Measurements from ENCODE around the gene RAPGEF3. TPM values are rescaled to one million over a fixed set of nuclear protein-coding genes. Genes with fewer than 3 reads are reported as not detected.

RAPGEF3 gene
- total RNA-seq, 2 donors from 2014 or later, result 11.4 to 19.6 TPM

DNA sequence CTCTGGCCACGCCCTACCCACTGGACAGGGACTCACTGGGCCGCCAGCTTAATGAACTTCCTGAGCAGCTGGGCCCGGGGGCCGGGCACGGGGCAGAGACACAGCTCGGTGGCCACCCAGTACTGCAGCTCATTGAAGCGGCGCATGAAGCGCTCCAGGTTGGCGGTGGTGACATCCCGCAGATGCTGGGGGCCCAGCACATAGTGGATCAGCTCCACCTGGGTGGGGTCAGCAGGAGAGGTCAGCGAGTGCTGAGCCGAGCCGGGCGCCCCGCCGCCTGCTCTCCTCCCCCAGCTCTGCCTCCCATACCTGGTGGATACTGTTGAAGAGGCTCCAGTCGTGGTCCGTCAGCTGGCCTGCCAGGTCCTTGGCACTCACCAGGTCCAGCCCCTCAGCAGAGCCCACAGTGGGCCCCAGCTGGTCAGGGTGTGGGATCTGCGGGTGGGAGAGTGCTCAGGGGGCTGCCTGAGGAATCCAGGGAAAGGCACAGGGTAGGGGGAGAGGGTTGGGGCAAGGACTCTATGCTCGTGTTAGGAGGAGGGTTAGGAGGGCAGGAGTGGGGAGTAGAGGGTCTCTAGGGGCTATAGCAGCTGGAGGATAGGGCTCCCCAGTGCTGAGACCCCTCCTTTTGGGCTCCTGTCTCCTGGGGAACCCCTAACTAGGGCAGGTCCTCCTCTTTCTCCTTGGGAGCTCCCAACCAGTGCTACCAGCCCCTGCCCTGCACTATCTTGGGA, 17.9 kb downstream of the RAPGEF3 start:
- H3K4me3 ChIP-seq (ENCODE audit: low read length), result no peak overlapping the region
- H3K27ac ChIP-seq (ENCODE audit: low read depth, low read length), result no peak overlapping the region
- no peak for DNase-seq
- H3K27ac Mint-ChIP-seq, result no peak overlapping the region
- no peaks in the 10 kb centered on the region for H3K9me3 ChIP-seq (ENCODE audit: control insufficient read depth, low read length)
- no peaks in the 10 kb centered on the region for H3K9me3 Mint-ChIP-seq
- no peaks in the 10 kb centered on the region for H3K36me3 ChIP-seq (ENCODE audit: control insufficient read depth, insufficient read depth, low read length)
- H3K4me1 Mint-ChIP-seq, result peaks cover 15% of the 10 kb centered on the region
- TF ChIP-seq, protein P1, sequence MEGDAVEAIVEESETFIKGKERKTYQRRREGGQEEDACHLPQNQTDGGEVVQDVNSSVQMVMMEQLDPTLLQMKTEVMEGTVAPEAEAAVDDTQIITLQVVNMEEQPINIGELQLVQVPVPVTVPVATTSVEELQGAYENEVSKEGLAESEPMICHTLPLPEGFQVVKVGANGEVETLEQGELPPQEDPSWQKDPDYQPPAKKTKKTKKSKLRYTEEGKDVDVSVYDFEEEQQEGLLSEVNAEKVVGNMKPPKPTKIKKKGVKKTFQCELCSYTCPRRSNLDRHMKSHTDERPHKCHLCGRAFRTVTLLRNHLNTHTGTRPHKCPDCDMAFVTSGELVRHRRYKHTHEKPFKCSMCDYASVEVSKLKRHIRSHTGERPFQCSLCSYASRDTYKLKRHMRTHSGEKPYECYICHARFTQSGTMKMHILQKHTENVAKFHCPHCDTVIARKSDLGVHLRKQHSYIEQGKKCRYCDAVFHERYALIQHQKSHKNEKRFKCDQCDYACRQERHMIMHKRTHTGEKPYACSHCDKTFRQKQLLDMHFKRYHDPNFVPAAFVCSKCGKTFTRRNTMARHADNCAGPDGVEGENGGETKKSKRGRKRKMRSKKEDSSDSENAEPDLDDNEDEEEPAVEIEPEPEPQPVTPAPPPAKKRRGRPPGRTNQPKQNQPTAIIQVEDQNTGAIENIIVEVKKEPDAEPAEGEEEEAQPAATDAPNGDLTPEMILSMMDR (conservative IDR thresholded peaks at IDR 0.05), result no peak
- H3K4me1 ChIP-seq (ENCODE audit: control insufficient read depth, insufficient read depth, low read length), result no peaks in the 10 kb centered on the region
- no peak overlapping the region for H3K9ac ChIP-seq (ENCODE audit: extremely low read depth, low read length, poor library complexity, severe bottlenecking)
- 88 to 90% methylated on average over 16 to 21 of the region's 21 CpGs for WGBS, 2 experiments (ENCODE audit: insufficient coverage in 1 of 2, insufficient read length in 1 of 2)
- no peaks in the 10 kb centered on the region for H3K27me3 ChIP-seq (ENCODE audit: control insufficient read depth, insufficient read depth, low read length, poor library complexity, severe bottlenecking)
- no peaks in the 10 kb centered on the region for H3K36me3 Mint-ChIP-seq (ENCODE audit: low read depth)
- peaks cover 2% of the 10 kb centered on the region for H3K27me3 Mint-ChIP-seq (ENCODE audit: insufficient read depth)
- H3K4me3 Mint-ChIP-seq, result no peak overlapping the region

- TF ChIP-seq, protein P1 (conservative IDR thresholded peaks at IDR 0.05), result no peak
- no peak overlapping the region for H3K4me3 Mint-ChIP-seq
- H3K36me3 Mint-ChIP-seq (ENCODE audit: low read depth), result no peaks in the 10 kb centered on the region
- Histone ChIP-seq H3K27ac (ENCODE audit: low read depth, low read length) (no peak overlapping the region), H3K27me3 (ENCODE audit: control insufficient read depth, insufficient read depth, low read length, poor library complexity, severe bottlenecking) (no peaks in the 10 kb centered on the region), H3K4me3 (ENCODE audit: low read length) (no peak overlapping the region), H3K36me3 (ENCODE audit: control insufficient read depth, insufficient read depth, low read length) (no peaks in the 10 kb centered on the region), H3K9ac (ENCODE audit: extremely low read depth, low read length, poor library complexity, severe bottlenecking) (no peak overlapping the region), H3K9me3 (ENCODE audit: control insufficient read depth, low read length) (no peaks in the 10 kb centered on the region), H3K4me1 (ENCODE audit: control insufficient read depth, insufficient read depth, low read length) (no peaks in the 10 kb centered on the region)
- no peaks in the 10 kb centered on the region for H3K9me3 Mint-ChIP-seq
- H3K27me3 Mint-ChIP-seq (ENCODE audit: insufficient read depth), result peaks cover 2% of the 10 kb centered on the region
- 86 to 87% methylated on average over 3 to 12 of the region's 12 CpGs for WGBS, 2 experiments (ENCODE audit: insufficient coverage in 1 of 2, insufficient read length in 1 of 2)
- H3K27ac Mint-ChIP-seq, result peak overlapping the region; percentile 30
- DNase-seq, result no peak
- H3K4me1 Mint-ChIP-seq, result peaks cover 11% of the 10 kb centered on the region
These were observed 18.7 kb downstream of the RAPGEF3 start for GRCh38 chr12:47739979-47740378.

DNA sequence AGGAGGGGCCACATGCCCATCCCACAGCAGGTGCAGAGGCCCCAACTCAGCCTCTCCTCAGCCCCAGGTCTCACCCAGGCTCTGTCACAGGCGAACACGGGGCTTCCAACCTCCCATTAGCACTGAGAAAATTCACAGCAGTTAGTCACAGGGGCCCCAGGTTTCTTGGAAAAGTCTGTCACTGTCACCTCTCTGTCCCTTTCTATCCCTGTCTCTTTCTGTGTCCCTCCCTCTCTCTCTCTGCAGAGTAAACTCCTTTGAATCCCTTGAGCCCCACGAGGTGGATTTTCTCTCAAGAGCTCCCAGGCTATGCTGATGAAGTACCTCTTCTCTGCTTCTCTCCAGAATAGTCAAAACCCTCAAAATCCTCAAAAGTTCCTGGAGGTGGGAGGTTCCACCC, 19.4 kb downstream of the RAPGEF3 start:
- no peak overlapping the region for H3K9ac ChIP-seq (ENCODE audit: extremely low read depth, low read length, poor library complexity, severe bottlenecking)
- H3K4me3 Mint-ChIP-seq, result no peak overlapping the region
- no peak overlapping the region for H3K4me3 ChIP-seq (ENCODE audit: low read length)
- H3K4me1 ChIP-seq (ENCODE audit: control insufficient read depth, insufficient read depth, low read length), result no peaks in the 10 kb centered on the region
- H3K27me3 Mint-ChIP-seq (ENCODE audit: insufficient read depth), result peaks cover 2% of the 10 kb centered on the region
- TF ChIP-seq, protein P1 (conservative IDR thresholded peaks at IDR 0.05), result no peak
- H3K9me3 ChIP-seq (ENCODE audit: control insufficient read depth, low read length), result no peaks in the 10 kb centered on the region
- no peak for DNase-seq
- H3K36me3 ChIP-seq (ENCODE audit: control insufficient read depth, insufficient read depth, low read length), result no peaks in the 10 kb centered on the region
- WGBS, 2 experiments (ENCODE audit: insufficient coverage in 1 of 2, insufficient read length in 1 of 2), result 87 to 100% methylated on average over 2 to 3 of the region's 3 CpGs
- no peak overlapping the region for H3K27ac Mint-ChIP-seq
- H3K4me1 Mint-ChIP-seq, result peaks cover 15% of the 10 kb centered on the region
- H3K27ac ChIP-seq (ENCODE audit: low read depth, low read length), result no peak overlapping the region
- no peaks in the 10 kb centered on the region for H3K36me3 Mint-ChIP-seq (ENCODE audit: low read depth)
- H3K9me3 Mint-ChIP-seq, result no peaks in the 10 kb centered on the region
- no peaks in the 10 kb centered on the region for H3K27me3 ChIP-seq (ENCODE audit: control insufficient read depth, insufficient read depth, low read length, poor library complexity, severe bottlenecking)

Measured in endodermal cell (in vitro differentiated cells).